OCI-LY3 (cell line): ENCODE data around the gene BANF2.

Source experiments
- H2AFZ ChIP-seq: fragments of 200-600, 300-600 bp; shearing (Covaris generic); 2 replicates; pipeline ENCODE4 v1.6.0; 2014; ENCODE audit warnings: antibody characterized with exemption, low read depth, low read length
- H3K27ac ChIP-seq: fragments of 200-600, 300-600 bp; sonication (generic); 2 replicates; pipeline ENCODE4 v1.5.1; 2014; ENCODE audit warnings: mild to moderate bottlenecking, low read length, moderate library complexity, mixed read lengths
- H3K27me3 ChIP-seq: fragments of 200-600, 300-600 bp; sonication (generic); 2 replicates; pipeline ENCODE4 v1.6.1; 2014; ENCODE audit warnings: low read depth, low read length, mixed read lengths
- H3K36me3 ChIP-seq: fragments of 200-600, 300-600 bp; sonication (generic); replicated peaks from 2 replicates; pipeline ENCODE3; 2014; ENCODE audit warnings: low read depth, low read length, mixed read lengths
- H3K4me1 ChIP-seq: fragments of 300-600, 200-600 bp; sonication (generic); 2 replicates; pipeline ENCODE4 v1.6.1; 2014; ENCODE audit warnings: low read length, mixed read lengths
- H3K4me2 ChIP-seq: fragments of 200-600, 300-600 bp; sonication (generic); 2 replicates; pipeline ENCODE4 v1.6.1; 2014; ENCODE audit warnings: low read length, mixed read lengths
- H3K4me3 ChIP-seq: fragments of 300-600, 200-600 bp; sonication (generic); 2 replicates; pipeline ENCODE4 v1.5.1; 2014; ENCODE audit warnings: antibody characterized with exemption, mild to moderate bottlenecking, low read length, moderate library complexity
- H3K79me2 ChIP-seq: fragments of 300-600, 200-600 bp; shearing (Covaris generic); 2 replicates; pipeline ENCODE4 v1.6.1; 2014; ENCODE audit warnings: mild to moderate bottlenecking, low read length, mixed read lengths
- H3K9ac ChIP-seq: fragments of 300-600, 200-600 bp; shearing (Covaris generic); 2 replicates; pipeline ENCODE4 v1.6.0; 2014; ENCODE audit warnings: mild to moderate bottlenecking, low read length, moderate library complexity
- H3K9me3 ChIP-seq: fragments of 200-600, 300-600 bp; shearing (Covaris generic); 2 replicates; pipeline ENCODE4 v1.6.1; 2014; ENCODE audit warnings: low read length, mixed read lengths; ENCODE audit not compliant: insufficient read depth
- H4K20me1 ChIP-seq: fragments of 200-600, 300-600 bp; sonication (generic); 2 replicates; pipeline ENCODE4 v1.6.1; 2016; ENCODE audit warnings: low read length, mixed read lengths; ENCODE audit not compliant: insufficient read depth
- CTCF ChIP-seq: fragments of 200-600, 300-600 bp; sonication (generic); IDR thresholded peaks from 2 replicates; pipeline ENCODE4 v1.5.1; 2014; ENCODE audit warnings: antibody characterized with exemption, low read length, low read depth
- EZH2phosphoT487 ChIP-seq: fragments of 200-600 bp; shearing (Covaris generic); IDR thresholded peaks from 2 replicates; pipeline ENCODE4 v1.6.1; 2018; ENCODE audit warnings: antibody characterized with exemption, mixed run types, low read depth

BANF2 gene

GRCh38 chr20:17671011-17671410, 28.8 kb upstream of the BANF2 start:
- Histone ChIP-seq H3K27ac (no peak overlapping the region), H3K79me2 (no peaks in the 10 kb centered on the region), H3K4me3 (no peak overlapping the region), H3K27me3 (no peaks in the 10 kb centered on the region), H3K4me1 (peaks cover 12% of the 10 kb centered on the region), H3K9ac (no peak overlapping the region), H2AFZ (no peak overlapping the region), H4K20me1 (0 out of 2 replicates have a peak, but pooled peaks cover 9% of the 10 kb centered on the region), H3K9me3 (no peaks in the 10 kb centered on the region), H3K4me2 (peak overlapping the region; percentile 8; the same call in 1 of the 2 replicates), H3K36me3 (no peaks in the 10 kb centered on the region)
- TF ChIP-seq EZH2phosphoT487: no peak

GRCh38 chr20:17671565-17671964, 28.2 kb upstream of the BANF2 start:
- Histone ChIP-seq H3K4me2 (no peak overlapping the region), H3K36me3 (no peaks in the 10 kb centered on the region), H2AFZ (no peak overlapping the region), H3K4me3 (no peak overlapping the region), H4K20me1 (0 out of 2 replicates have a peak, but pooled peaks cover 9% of the 10 kb centered on the region), H3K4me1 (peaks cover 12% of the 10 kb centered on the region), H3K27ac (no peak overlapping the region), H3K9me3 (no peaks in the 10 kb centered on the region), H3K9ac (no peak overlapping the region), H3K79me2 (no peaks in the 10 kb centered on the region), H3K27me3 (no peaks in the 10 kb centered on the region)
- TF ChIP-seq EZH2phosphoT487 (no peak), CTCF (no peak)

- TF ChIP-seq EZH2phosphoT487: no peak
- TF ChIP-seq CTCF: no peak
- Histone ChIP-seq H3K9ac (no peak overlapping the region), H3K27me3 (no peaks in the 10 kb centered on the region), H3K27ac (no peak overlapping the region), H3K9me3 (no peaks in the 10 kb centered on the region), H2AFZ (no peak overlapping the region), H4K20me1 (0 out of 2 replicates have a peak, but pooled peaks cover 9% of the 10 kb centered on the region), H3K79me2 (no peaks in the 10 kb centered on the region), H3K4me1 (peaks cover 12% of the 10 kb centered on the region), H3K4me2 (no peak overlapping the region), H3K36me3 (no peaks in the 10 kb centered on the region), H3K4me3 (no peak overlapping the region)
These were observed 26.7 kb upstream of the BANF2 start for GRCh38 chr20:17673084-17673483.

GRCh38 chr20:17674722-17675518, 24.8 kb upstream of the BANF2 start:
- Histone ChIP-seq H3K9me3 (no peaks in the 10 kb centered on the region), H3K4me2 (no peak overlapping the region), H3K36me3 (peaks cover 5% of the 10 kb centered on the region), H3K79me2 (no peaks in the 10 kb centered on the region), H3K27me3 (no peaks in the 10 kb centered on the region), H3K4me1 (peaks cover 12% of the 10 kb centered on the region), H4K20me1 (peaks cover 14% of the 10 kb centered on the region), H2AFZ (no peak overlapping the region), H3K4me3 (no peak overlapping the region), H3K27ac (no peak overlapping the region), H3K9ac (no peak overlapping the region)
- TF ChIP-seq CTCF: no peak
- no peak for TF ChIP-seq EZH2phosphoT487
